Measurements from ENCODE around the gene PATJ.
A peak's percentile ranks its signal among the peaks of the same experiment; 100 is the strongest.
"Not testable (repeated sequence)": the region's sequence is repeated elsewhere in the genome, so short reads cannot be mapped to it uniquely, and the experiment has no call there.

The PATJ gene

DNA sequence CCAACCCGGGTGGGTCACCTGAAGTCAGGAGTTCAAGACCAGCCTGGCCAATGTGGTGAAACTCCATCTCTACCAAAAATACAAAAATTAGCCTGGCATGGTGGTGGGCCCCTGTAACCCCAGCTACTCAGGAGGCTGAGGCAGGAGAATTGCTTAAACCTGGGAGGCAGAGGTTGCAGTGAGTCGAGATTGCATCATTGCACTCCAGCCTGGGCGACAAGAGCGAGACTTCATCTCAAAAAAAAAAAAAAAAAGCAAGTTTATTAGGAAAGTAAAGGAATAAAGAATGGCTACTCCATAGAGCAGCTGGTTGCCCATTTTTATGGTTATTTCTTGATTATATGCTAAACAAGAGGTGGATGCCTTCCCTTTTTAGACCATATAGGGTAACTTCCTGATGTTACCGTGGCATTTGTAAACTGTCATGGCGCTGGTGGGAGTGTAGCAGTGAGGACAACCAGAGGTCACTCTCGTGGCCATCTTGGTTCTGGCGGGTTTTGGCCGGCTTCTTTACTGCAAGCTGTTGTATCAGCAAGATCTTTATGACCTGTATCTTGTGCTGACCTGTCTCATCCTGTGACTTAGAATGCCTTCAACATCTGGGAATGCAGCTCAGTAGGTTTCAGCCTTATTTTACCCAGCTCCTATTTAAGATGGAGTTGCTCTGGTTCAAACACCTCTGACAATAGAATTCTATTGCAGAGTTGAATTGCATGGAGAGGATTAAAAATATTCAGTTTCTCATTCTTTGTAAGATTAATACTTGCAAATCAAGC, 224.4 kb downstream of the PATJ start:
- intact Hi-C loops (cut with DNase I); DNase-seq: not testable (repeated sequence)

DNA sequence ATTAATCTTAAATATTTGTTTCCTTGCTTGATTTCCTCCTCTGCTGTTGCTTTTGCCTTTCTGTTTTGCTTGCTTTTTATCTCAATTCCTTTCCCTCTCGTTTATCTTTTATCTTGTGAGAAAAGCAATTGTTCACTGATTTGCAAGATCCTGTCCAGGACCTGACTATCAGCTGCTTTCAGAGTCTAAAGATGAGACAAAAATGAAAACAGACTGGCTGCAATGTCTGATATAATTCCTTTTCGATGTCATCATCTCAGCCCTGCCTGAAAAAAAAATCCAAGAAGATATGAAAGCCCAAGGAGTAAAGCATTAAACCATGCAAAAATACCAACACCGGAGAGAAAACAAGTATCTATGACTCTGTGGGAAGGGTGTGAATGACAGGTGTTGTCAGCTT, 225.5 kb downstream of the PATJ start:
- DNase-seq = no peak
- intact Hi-C loops (cut with DNase I) = no loop called here

DNA sequence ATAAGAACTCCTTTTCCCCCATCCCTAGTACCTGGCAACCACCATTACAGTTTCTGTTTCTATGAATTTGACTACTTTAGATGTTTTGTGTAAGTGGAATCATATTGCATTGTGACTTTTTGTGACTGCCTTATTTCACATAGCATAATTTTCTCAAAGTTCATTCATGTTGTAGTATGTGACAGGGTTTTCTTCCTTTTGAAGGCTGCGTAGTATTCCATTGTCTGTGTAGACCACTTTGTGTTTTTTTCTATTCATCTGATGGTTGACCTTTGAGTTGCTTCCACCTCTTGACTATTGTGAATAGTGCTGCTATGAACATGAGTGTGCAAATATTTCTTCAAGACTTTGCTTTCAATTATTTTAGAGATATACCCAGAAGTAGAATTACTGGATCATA, 226.6 kb downstream of the PATJ start:
- intact Hi-C loops (cut with DNase I) = no loop called here
- no peak for DNase-seq

DNA sequence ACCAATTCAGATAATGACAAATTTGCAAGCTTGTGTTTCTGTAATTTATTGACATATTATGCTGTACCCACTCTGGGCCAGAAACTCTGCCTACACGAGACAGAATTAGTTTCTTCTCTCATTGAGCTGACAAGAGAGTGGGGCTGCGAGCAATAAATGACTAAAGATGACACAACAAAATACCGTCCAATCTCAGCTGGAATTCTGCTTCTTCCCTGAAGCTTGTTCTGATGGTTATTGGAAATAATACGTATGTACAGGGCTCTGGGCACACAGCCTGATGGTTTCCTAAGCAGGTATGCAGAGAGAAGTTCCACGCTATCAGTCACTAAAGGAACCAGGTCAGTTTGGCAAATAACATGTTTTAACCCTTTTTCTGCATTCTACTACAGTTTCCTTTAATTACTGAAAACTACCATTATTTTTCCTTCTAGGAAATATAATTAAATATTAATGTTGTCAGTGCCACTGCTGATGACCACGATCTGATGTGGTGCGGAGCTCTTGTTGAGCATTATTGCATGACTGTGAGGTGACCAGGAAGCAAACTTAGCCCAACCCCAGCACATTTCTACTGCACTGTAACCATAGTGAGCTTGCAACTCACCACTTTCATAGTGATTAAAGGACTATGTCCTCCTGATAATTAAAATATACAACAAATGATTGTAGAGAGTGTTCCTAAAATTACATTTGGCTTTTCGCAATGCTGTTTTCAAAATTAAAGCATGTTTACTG, 231.0 kb downstream of the PATJ start:
- DNase-seq = no peak
- intact Hi-C loops (cut with DNase I) = no loop called here

DNA sequence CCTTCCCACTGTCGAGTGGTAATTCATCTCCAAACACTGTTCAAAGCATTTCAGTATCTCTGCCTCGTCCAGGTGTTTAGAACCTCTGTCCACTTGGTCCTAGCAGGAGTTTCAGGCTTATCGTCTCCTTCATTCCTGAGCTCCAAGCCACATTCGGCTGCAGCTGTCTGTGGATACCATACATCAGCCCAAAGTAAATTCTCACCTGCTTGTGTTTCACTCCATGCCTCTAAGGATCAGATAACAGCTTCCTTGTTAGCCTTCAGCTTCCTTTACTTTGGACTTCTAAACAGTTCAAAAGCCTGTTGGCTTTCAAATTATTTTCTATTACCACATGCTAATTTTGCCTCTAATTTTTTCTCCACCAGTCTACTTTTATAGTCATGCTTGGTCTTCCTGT, 233.4 kb downstream of the PATJ start:
- no peak for DNase-seq
- intact Hi-C loops (cut with DNase I) = no loop called here

DNA sequence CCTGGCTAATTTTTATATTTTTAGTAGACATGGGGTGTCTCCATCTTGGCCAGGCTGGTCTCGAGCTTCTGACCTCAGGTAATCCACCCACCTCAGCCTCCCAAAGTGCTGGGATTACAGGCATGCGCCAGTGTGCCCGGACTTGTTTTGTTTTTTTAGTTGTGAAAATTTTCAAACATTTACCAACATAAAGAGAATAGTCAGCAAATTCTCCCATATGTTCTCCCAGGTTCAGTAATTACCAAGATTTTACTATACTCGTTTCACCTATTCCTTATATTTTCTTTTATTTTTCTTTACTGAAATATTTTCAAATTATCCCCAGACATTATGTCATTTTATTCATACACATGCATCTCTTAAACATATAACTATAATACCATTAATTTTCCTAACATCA, 234.3 kb downstream of the PATJ start:
- DNase-seq = peak in 1 of 10 donors; percentile 76
- intact Hi-C loops (cut with DNase I) = no loop called here

DNA sequence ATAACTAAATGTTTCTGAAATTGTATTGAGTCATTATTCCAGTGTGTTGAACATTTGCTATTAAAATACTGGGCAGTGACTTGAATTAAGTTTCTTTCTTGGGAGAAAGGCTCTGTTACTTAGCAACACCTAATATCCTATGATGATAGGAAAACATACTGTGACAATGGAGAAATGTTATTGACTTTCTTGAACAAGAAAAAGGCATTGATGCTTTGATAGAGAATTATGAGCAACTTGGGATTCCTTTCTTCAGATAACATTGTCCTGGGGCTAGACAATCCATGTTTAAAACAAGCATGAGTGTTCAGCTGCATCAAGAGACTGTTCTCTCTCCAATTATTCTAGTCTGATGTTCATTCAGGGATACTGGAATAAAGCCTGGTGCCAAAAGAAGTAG, 236.5 kb downstream of the PATJ start:
- intact Hi-C loops (cut with DNase I) = no loop called here
- DNase-seq = no peak

DNA sequence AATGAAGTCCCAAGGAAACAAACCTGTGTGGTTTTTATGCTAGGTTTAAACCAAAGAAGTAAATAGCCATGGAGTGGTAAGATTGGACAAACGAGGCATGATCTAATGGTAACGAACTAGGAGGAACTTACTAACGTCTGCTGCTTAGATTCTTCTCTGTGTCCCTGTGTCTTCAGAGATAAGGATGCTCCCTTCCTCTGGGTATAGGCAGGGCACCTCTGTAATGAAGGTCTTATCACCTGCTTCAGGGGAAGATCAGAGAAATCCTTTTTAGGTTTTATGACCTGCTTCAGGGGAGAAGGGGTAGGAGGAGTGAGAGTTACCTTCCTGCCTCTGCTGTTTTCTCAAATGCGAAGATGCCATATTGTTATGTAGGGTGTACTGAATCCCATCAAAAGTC, 237.4 kb downstream of the PATJ start:
- intact Hi-C loops (cut with DNase I) = no loop called here
- no peak for DNase-seq

DNA sequence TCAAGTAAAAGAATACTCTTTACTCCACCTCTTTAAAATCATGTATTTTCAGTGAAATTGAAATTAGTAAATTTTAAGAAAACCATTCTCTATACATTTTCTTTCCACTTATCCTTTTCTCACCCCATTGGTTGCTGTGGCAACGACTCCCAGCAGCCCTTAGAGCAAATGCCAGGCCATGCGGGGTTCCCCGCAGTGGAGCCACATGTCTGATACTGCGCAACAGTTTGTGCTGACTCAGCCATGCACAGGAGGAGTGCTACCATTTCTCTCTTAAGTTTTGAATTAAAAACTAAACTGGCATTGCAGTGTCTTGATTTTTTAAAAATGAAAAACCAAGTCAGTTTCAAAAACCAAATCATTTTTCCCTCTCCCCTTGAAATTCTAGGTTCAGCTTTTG, 238.3 kb downstream of the PATJ start:
- intact Hi-C loops (cut with DNase I) = no loop called here
- DNase-seq = no peak

DNA sequence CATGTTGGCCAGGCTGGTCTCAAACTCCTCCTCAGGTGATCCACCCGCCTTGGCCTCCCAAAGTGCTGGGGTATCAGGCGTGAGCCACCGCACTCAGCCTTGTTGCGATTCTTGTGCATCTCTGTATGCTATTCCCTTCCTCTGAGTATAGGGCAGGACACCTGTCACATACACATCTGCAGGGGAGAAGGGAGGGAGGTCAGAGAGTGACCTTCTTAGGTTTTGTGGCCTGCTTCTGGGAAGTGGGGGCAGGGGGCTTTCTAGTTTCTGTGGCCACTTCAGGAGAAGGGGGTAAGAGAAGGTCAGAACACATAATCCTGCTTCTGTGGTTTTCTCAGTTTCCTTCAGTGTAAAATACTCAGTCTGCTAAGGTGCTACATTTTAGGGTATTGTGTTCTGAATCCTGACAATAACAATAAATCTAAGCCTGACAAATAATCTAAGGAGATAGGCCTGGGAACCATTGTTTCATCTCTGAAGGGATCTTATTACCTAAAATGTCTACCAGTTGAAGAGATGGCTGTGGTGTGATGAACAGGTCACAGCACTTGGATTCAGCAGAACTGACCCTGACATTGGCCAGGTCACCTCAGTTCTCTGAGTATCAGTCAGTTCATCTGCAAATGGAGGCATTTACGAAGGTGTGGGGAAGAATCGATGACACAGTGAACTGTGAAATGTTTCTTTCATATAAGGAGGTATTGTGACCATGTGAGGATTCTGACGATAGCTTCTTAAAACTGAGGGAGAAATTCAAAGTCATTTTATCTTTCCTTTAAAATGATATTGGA, 239.8 kb downstream of the PATJ start:
- DNase-seq = no peak
- intact Hi-C loops (cut with DNase I) = no loop called here

DNA sequence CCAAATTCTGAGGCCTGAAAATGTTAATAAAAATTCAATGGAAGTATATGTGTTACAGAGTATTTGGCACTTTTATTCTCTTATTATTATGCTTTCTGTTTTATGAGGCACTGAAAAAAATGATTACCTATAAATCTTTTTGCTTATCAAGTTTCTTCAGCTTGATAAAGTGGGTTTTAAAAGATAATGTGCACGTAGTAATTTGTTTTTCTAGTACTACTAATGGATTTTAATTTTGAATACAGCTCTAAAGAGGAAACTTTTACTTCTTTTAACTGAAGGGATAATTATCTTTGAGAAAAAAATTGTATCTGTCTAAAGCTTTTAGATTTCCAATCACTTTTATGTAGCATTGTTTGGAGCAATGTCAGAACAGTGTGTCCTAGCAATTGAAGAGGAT, 241.0 kb downstream of the PATJ start:
- intact Hi-C loops (cut with DNase I) = no loop called here
- no peak for DNase-seq

DNA sequence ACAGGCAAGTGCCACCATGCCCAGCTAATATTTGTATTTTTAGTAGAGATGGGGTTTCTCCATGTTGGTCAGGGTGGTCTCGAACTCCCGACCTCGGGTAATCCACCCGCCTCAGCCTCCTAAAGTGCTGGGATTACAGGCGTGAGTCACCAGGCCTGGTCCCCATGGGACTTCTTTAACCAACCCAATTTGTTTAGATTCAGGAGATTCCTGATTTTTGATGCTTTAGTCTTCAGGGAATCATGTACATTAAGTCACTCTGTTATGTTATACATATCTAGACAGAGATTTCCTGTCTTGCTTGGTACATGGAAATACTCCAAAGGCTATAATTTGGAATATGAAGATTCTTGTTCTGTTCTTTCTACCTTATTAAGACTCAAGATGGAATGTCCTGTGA, 250.0 kb downstream of the PATJ start:
- intact Hi-C loops (cut with DNase I) = no loop called here
- DNase-seq = no peak

DNA sequence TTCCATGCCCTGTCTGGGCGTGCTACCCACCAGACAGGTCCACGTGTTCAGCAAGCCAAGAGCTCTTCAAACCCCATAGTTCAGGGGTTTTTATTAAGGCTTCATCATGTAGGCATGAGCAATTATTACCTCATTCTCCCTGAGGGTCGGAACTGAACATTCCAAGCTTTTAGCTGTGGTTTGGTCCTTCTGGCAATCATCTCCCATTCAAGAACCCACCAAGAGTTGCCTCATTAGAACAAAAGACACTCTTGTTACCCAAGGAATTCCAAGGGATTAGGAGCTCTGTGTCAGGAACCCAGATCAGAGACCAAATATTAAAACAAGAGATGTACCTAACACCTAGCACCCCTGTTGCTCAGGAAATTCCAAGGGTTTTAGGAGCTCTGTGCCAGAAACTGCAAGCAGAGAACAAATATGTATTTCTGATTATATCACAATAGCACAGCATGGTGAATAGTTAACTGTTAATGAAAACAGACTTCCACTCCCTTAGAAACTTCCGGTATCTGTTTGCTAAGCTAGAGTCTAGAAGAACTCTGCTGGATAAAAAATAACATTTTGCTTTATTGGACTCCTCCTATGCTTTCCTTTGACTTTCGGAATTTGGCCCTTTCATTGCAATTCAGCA, 251.2 kb downstream of the PATJ start:
- intact Hi-C loops (cut with DNase I) = no loop called here
- no peak for DNase-seq

DNA sequence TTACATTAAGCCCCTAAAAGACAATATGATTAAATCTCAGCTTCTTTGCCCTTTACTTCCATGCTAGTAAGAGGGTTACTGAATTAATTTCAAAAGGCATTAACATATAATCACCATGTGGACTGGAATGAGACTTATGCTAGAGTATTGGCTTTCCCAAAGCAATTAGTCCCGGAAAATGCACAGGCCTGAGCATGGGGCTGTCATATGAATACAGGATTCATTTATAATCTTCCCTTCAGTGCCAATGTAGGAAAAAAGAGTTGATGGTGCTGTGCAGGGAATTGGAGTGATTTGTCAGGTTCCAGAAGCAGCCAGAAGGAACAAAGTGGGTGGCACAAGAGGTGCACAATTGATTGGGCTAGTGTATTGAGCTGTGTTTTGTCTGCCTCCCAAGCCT, 253.4 kb downstream of the PATJ start:
- DNase-seq = no peak

DNA sequence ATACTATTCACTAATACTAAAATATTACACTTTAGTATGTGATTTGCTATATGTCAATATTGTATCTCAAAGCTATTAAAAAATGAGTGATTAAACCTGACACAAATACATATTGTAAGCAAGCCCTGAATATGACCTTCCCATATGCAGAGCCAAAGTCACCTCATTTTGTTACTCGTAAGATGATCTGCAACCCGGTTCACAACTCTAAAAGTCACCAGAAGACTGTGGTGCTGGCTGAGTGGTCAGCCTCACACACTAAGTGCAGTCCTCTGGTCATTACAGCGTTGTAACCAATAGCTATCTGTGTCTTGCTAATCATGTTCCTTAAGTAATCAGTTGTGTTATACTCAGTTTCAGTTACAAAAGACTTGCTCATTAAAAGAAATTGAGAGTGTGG, 254.8 kb downstream of the PATJ start:
- DNase-seq = no peak
- intact Hi-C loops (cut with DNase I) = no loop called here

More for the DNA sequence above, 253.4 kb downstream of the PATJ start:
- intact Hi-C loops (cut with DNase I) = no loop called here

DNA sequence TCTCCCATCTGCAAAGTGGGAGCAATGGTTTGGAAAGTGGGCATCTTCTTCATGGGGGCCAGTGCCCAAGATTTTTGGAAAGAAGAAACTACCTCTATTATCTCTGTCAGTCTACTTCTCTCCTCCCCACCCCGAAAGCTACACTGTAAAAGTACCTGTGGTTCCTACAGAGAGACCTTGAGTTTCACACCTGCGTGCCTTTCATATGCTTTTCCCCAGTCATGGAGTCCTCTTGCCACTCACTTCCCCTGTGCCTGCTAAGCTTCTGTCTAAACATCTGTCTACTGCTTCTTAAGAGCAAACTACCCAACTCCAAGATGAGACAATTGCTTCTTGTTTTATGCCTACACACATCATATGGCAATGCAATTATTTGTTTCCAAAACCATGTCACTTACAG, 261.5 kb downstream of the PATJ start:
- intact Hi-C loops (cut with DNase I) = no loop called here
- no peak for DNase-seq

DNA sequence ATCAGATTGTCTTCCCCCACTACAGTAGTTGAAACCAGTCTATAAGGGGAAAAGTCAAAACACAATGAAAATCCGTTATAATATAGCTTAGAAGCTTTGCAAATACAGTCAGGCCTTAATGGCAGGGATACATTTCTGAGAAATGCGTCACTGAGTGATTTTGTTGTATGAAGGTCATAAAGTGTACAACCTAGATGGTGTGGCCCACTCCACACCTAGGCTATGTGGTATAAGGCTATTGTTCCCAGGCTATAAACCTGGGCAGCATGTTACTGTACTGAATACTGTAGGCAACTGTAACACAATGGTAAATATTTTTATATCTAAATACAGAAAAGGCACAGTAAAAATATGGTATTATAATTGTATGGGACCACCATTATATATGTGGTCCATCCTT, 264.4 kb downstream of the PATJ start:
- intact Hi-C loops (cut with DNase I) = no loop called here
- DNase-seq = no peak

DNA sequence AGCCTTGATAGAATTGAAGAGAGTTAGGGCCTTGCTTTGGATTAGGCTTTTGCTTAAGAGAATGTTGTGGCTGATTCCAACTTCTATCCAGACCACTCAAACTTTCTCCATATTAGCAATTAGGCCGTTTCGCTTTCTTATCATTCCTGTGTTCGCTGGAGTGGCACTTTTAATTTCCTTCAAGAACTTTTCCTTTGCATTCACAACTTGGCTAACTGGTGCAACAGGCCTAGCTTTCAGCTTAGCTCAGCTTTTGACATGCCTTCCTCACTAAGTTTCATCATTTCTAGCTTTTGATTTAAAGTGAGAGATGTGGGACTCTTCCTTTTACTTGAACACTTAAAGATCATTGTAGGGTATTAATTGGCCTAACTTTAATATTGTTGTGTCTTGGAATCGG, 268.7 kb downstream of the PATJ start:
- intact Hi-C loops (cut with DNase I) = no loop called here
- no peak for DNase-seq

DNA sequence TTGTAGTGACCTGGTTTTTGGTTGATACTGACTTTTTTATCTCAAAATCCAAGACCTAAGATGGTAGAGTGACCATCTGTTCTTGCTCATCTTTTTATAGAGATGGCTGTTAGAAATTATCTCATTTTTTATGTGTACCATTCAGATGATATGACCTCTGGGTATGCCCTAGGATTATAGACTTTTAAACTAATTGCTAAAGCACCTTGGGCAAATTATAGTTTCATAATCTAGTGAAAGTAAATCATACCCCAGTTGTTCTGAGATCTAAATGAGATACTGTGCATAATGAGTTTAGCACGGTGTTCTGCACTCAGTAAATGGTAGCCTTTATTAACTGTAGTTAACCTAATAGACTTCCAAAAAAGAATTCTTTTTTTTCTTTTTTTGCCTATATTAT, 269.8 kb downstream of the PATJ start:
- no peak for DNase-seq
- intact Hi-C loops (cut with DNase I) = no loop called here

DNA sequence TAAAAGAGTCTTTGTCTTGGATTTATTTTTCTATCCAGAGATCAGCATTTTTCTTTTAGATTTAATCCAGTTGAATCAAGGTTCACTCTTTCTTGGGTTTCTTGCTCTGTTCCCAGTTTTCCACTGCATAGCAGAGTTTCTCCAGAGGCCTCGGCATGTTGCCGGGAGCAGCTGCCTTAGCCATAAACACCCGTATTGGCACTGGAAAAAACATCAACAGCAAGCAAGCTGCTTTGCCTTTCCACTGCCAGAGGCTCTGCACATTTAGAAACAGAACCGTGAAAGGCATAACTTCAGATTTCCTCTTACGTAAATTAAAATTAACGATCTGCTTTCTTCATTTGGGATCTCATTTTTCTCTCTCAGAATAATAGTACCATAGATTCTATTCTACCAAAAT, 270.6 kb downstream of the PATJ start:
- peak in 4 of 10 donors; percentile 9 to 24 (median 11) for DNase-seq
- intact Hi-C loops (cut with DNase I) = no loop called here

DNA sequence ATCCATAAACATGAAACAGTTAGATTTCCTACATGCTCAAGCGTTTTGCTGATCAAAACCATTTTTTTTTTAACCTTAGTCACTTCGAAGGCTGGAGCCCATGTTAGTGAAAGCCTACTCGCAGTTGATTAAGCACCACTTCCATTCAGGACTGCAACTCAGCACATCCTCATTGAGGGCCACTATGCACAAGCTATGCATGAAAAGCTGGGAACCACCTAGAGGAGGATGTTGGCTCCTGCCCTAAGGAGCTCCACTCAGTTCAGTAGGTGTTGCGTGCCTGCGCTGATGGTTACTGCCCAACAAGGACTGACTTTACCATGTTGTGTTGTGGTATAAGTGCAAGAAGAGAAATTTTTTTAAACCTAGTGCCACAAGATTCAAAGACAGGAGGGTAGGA, 271.0 kb downstream of the PATJ start:
- DNase-seq = no peak

More for the DNA sequence above, 271.0 kb downstream of the PATJ start:
- intact Hi-C loops (cut with DNase I) = no loop called here

Measured in posterior cingulate gyrus (tissue), 11 donors.